MM.1S (cell line): ENCODE data around the gene N4BP2L2.
"Not testable (repeated sequence)": the region's sequence is repeated elsewhere in the genome, so short reads cannot be mapped to it uniquely, and the experiment has no call there.

Experiments
- DNase-seq: peaks from one replicate; pipeline ENCODE4 v3.0.0-alpha.2; 2015
- H2AFZ ChIP-seq: fragments of 300-600 bp; sonication (generic); 2 replicates; pipeline ENCODE4 v1.6.0; 2016; ENCODE audit warnings: antibody characterized with exemption, low read length
- H3F3A ChIP-seq: fragments of 300-600 bp; sonication (generic); 2 replicates; pipeline ENCODE4 v1.6.1; 2016; ENCODE audit warnings: mild to moderate bottlenecking, antibody characterized with exemption, low read length, moderate library complexity, mixed read lengths; ENCODE audit not compliant: insufficient read depth
- H3K27ac ChIP-seq: fragments of 300-600 bp; sonication (generic); 2 replicates; pipeline ENCODE4 v1.5.1; 2016; ENCODE audit warnings: mild to moderate bottlenecking, low read length
- H3K27me3 ChIP-seq: fragments of 300-600 bp; sonication (generic); replicated peaks from 2 replicates; pipeline ENCODE4 v1.6.0; 2016; ENCODE audit warnings: low read length; ENCODE audit not compliant: insufficient read depth
- H3K36me3 ChIP-seq: fragments of 300-600 bp; sonication (generic); replicated peaks from 2 replicates; pipeline ENCODE4 v1.6.1; 2016; ENCODE audit warnings: mild to moderate bottlenecking, low read length, mixed read lengths; ENCODE audit not compliant: insufficient read depth
- H3K4me1 ChIP-seq: fragments of 300-600 bp; sonication (generic); 2 replicates; pipeline ENCODE4 v1.6.1; 2016; ENCODE audit warnings: low read length, mixed read lengths
- H3K4me2 ChIP-seq: fragments of 300-600 bp; sonication (generic); 2 replicates; pipeline ENCODE4 v1.6.0; 2016; ENCODE audit warnings: low read depth, low read length
- H3K4me3 ChIP-seq: fragments of 300-600 bp; sonication (generic); 2 replicates; pipeline ENCODE4 v1.5.1; 2016; ENCODE audit warnings: low read length, mixed read lengths
- H3K79me2 ChIP-seq: fragments of 300-600 bp; sonication (generic); 2 replicates; pipeline ENCODE4 v1.6.1; 2016; ENCODE audit warnings: mixed run types, low read length, mixed read lengths
- H3K9ac ChIP-seq: fragments of 300-600 bp; sonication (generic); 2 replicates; pipeline ENCODE4 v1.6.1; 2016; ENCODE audit warnings: low read length, mixed read lengths
- H3K9me2 ChIP-seq: fragments of 300-600 bp; sonication (generic); replicated peaks from 2 replicates; pipeline ENCODE4 v1.6.1; 2016; ENCODE audit warnings: mild to moderate bottlenecking, low read length, mixed read lengths; ENCODE audit not compliant: insufficient read depth
- H3K9me3 ChIP-seq: fragments of 300-600 bp; sonication (generic); replicated peaks from 2 replicates; pipeline ENCODE4 v1.6.1; 2016; ENCODE audit warnings: mild to moderate bottlenecking, low read length, mixed read lengths; ENCODE audit not compliant: insufficient read depth
- H4K20me1 ChIP-seq: fragments of 300-600 bp; sonication (generic); 2 replicates; pipeline ENCODE4 v1.6.1; 2016; ENCODE audit warnings: mild to moderate bottlenecking, low read length, moderate library complexity, mixed read lengths; ENCODE audit not compliant: insufficient read depth
- CTCF ChIP-seq: fragments of 300-600 bp; sonication (generic); IDR thresholded peaks from 2 replicates; pipeline ENCODE4 v1.5.1; 2016; ENCODE audit warnings: antibody characterized with exemption, low read length, mixed read lengths
- EZH2 ChIP-seq: fragments of 300-600 bp; sonication (generic); optimal IDR thresholded peaks from 2 replicates; pipeline ENCODE3; 2017; ENCODE audit warnings: low read depth, mild to moderate bottlenecking, antibody characterized with exemption, low read length, mixed read lengths
- EZH2phosphoT487 ChIP-seq: fragments of 300-600 bp; sonication (generic); IDR thresholded peaks from 2 replicates; pipeline ENCODE4 v1.6.1; 2018; ENCODE audit warnings: antibody characterized with exemption, low read length

Gene N4BP2L2

DNA sequence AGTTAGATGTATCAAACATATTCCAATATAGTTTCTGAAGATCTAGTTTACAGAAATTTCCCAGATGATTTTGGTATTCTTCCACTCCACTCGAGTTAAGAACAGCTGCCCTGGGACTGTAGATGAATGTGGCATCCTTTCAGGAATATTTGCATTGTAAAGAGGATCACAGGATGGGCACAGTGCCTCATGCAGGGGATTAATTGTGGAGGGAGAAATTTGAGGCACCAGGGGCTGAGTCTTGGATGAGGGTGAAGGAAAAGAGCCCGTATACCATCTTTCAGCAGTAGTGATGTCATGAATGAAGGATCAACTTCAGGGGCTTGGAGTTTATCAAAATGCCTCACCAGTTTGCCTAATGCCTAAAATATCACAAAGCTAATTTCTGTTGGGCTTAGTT, 43.7 kb upstream of the N4BP2L2 start:
- no peak overlapping the region for H3K4me2 ChIP-seq
- H3K79me2 ChIP-seq, result no peaks in the 10 kb centered on the region
- H3K9me2 ChIP-seq, result no peaks in the 10 kb centered on the region
- H3K9ac ChIP-seq, result no peak overlapping the region
- no peak overlapping the region for H3K27ac ChIP-seq
- H3K4me1 ChIP-seq, result no peaks in the 10 kb centered on the region
- no peaks in the 10 kb centered on the region for H4K20me1 ChIP-seq
- H3K36me3 ChIP-seq, result no peaks in the 10 kb centered on the region
- DNase-seq, result no peak
- no peaks in the 10 kb centered on the region for H3K27me3 ChIP-seq
- H3F3A ChIP-seq, result no peaks in the 10 kb centered on the region
- H2AFZ ChIP-seq, result no peak overlapping the region
- no peak overlapping the region for H3K4me3 ChIP-seq
- TF ChIP-seq CTCF (no peak), EZH2phosphoT487 (no peak)
- no peaks in the 10 kb centered on the region for H3K9me3 ChIP-seq

DNA sequence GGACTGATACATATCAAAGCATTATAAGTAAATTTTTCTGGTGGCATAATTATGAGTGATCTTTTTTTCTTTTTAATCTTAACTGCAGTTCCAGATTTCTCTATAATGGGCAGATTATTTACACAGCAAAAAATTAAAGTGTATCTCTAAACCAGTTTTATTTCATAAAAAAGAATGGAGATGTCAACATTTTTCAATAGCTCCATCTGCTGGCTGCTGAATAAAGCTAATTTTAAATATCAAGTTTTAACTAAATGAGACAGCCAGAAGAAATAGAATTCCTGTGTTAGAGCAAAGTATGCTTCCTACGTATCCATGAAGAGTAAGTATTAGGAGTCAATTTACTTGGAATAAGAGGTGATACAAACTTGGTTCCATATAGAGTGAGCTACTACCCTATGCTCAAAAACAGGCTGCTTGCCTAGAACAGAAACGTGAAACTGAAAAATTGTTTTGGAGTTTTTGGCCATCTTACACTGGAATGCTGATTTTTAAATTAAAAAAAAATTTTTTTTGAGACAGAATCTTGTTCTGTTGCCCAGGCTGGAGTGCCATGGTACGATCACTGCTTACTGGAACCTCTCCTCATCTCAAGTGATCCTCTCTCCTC, 42.7 kb upstream of the N4BP2L2 start:
- H3K79me2 ChIP-seq, result no peaks in the 10 kb centered on the region
- TF ChIP-seq EZH2phosphoT487 (no peak), CTCF (peak; percentile 37)
- no peak overlapping the region for H3K27ac ChIP-seq
- no peaks in the 10 kb centered on the region for H4K20me1 ChIP-seq
- no peak overlapping the region for H3K9ac ChIP-seq
- H3K36me3 ChIP-seq, result no peaks in the 10 kb centered on the region
- H3F3A ChIP-seq, result no peaks in the 10 kb centered on the region
- H3K9me3 ChIP-seq, result no peaks in the 10 kb centered on the region
- H3K4me1 ChIP-seq, result no peaks in the 10 kb centered on the region
- H3K4me3 ChIP-seq, result no peak overlapping the region
- H3K4me2 ChIP-seq, result no peak overlapping the region
- H3K27me3 ChIP-seq, result no peaks in the 10 kb centered on the region
- DNase-seq, result peak; percentile 26
- H3K9me2 ChIP-seq, result no peaks in the 10 kb centered on the region
- H2AFZ ChIP-seq, result no peak overlapping the region

GRCh38 chr13:32577032-32577431, 38.4 kb upstream of the N4BP2L2 start:
- no peaks in the 10 kb centered on the region for H3K36me3 ChIP-seq
- no peak overlapping the region for H2AFZ ChIP-seq
- no peak overlapping the region for H3K4me2 ChIP-seq
- H4K20me1 ChIP-seq, result no peaks in the 10 kb centered on the region
- H3K27me3 ChIP-seq, result no peaks in the 10 kb centered on the region
- H3K27ac ChIP-seq, result no peak overlapping the region
- H3K4me3 ChIP-seq, result no peak overlapping the region
- H3K9me2 ChIP-seq, result no peaks in the 10 kb centered on the region
- H3K9me3 ChIP-seq, result no peaks in the 10 kb centered on the region
- no peak overlapping the region for H3K9ac ChIP-seq
- no peak for TF ChIP-seq CTCF
- no peak for TF ChIP-seq EZH2
- no peaks in the 10 kb centered on the region for H3K4me1 ChIP-seq
- H3K79me2 ChIP-seq, result no peaks in the 10 kb centered on the region
- no peak for DNase-seq
- H3F3A ChIP-seq, result no peaks in the 10 kb centered on the region

- not testable (repeated sequence) for H3F3A ChIP-seq, H3K9me3 ChIP-seq, H3K36me3 ChIP-seq, H3K4me3 ChIP-seq, H3K4me1 ChIP-seq, H3K27me3 ChIP-seq, H3K9me2 ChIP-seq, H3K27ac ChIP-seq, H3K9ac ChIP-seq, DNase-seq, H3K79me2 ChIP-seq, H3K4me2 ChIP-seq, H2AFZ ChIP-seq, H4K20me1 ChIP-seq
Measured at GRCh38 chr13:32575687-32576086, 37.1 kb upstream of the N4BP2L2 start.

GRCh38 chr13:32560842-32561241, 22.2 kb upstream of the N4BP2L2 start:
- not testable (repeated sequence) for H3K4me2 ChIP-seq, DNase-seq, H3K9me3 ChIP-seq, H3K4me1 ChIP-seq, H3K9ac ChIP-seq, H3K27me3 ChIP-seq, H3F3A ChIP-seq, H3K4me3 ChIP-seq, H3K27ac ChIP-seq, H3K36me3 ChIP-seq, H2AFZ ChIP-seq, H3K79me2 ChIP-seq, H4K20me1 ChIP-seq, H3K9me2 ChIP-seq
